HCT116 (cell line): ENCODE data around the gene ATF5. TPM values are rescaled to one million over a fixed set of nuclear protein-coding genes. Genes with fewer than 3 reads are reported as not detected.

ENCODE experiments used
- ATAC-seq: fragments of 200-7000 bp; cut with Tn5 transposase; 2 replicates; pipeline ENCODE4 v1.9.1; 2020; ENCODE audit warnings: mild to moderate bottlenecking, moderate library complexity
- BruUV-seq: library from RNA; stranded (reverse); fragments of 400-500 nt; replicated peaks from 2 replicates; lab custom pipeline; 2021; lab: Mats Ljungman, UMichigan
- CTCF ChIA-PET: fragments of 300-600 bp; sonication (Branson Sonifier 250); formaldehyde crosslinking; loops from one replicate; lab custom pipeline; 2021; ENCODE audit warnings: antibody characterized with exemption; lab: Charles Lee
- POLR2A ChIA-PET: fragments of 300-600, 350-600 bp; sonication (Branson Sonifier 250); formaldehyde crosslinking; loops from one replicate; lab custom pipeline; 2021; ENCODE audit warnings: antibody characterized with exemption; lab: Charles Lee
- RAD21 ChIA-PET, 2 experiments: fragments of 300-600 bp; sonication (Branson Sonifier 250); formaldehyde crosslinking; loops; one replicate each; lab custom pipeline; 2023; ENCODE audit warnings: low total read pairs in 2 of 2; ENCODE audit not compliant: uncharacterized antibody in 2 of 2, unreplicated experiment in 2 of 2, low non-redundant PET in 1 of 2; lab: Charles Lee
- DNase-seq: peaks from one replicate; pipeline ENCODE4 v3.0.0-alpha.2; 2010; ENCODE audit warnings: low read depth, low spot score
- H2AFZ ChIP-seq: fragments of 200-600 bp; shearing (Covaris generic), sonication (generic); 2 replicates; pipeline ENCODE4 v1.6.1; 2017; ENCODE audit warnings: low read depth, mixed run types, mixed read lengths, antibody characterized with exemption, low read length; ENCODE audit not compliant: poor library complexity, severe bottlenecking
- H3K27ac ChIP-seq: 2 replicates; pipeline ENCODE4 v1.5.1; 2012; ENCODE audit warnings: low read depth, low read length
- H3K27me3 ChIP-seq: fragments of 200-600 bp; sonication (generic); 2 replicates; pipeline ENCODE4 v1.6.1; 2016; ENCODE audit warnings: mixed run types, low read length, mixed read lengths; ENCODE audit not compliant: insufficient read depth
- H3K36me3 ChIP-seq, 2 experiments: fragments of 200-500 bp in 1 of 2; fragments of 200-600 bp in 1 of 2; sonication (Bioruptor generic) in 1 of 2; sonication (generic) in 1 of 2; 2 replicates each; pipeline versions ENCODE4 v1.5.1 to v1.6.1; 2014 to 2016; ENCODE audit warnings: low read length in 2 of 2, inconsistent platforms in 1 of 2, mixed read lengths in 1 of 2, mixed run types in 1 of 2; ENCODE audit not compliant: insufficient read depth in 2 of 2, control insufficient read depth in 1 of 2
- H3K4me1 ChIP-seq, 2 experiments: fragments of 200-600 bp in 1 of 2; sonication (generic) in 1 of 2; 2 replicates each; pipeline versions ENCODE4 v1.5.1 to v1.6.1; 2012 to 2017; ENCODE audit warnings: low read length in 2 of 2, inconsistent platforms in 1 of 2, mild to moderate bottlenecking in 1 of 2, mixed read lengths in 1 of 2, mixed run types in 1 of 2, moderate library complexity in 1 of 2; ENCODE audit not compliant: insufficient read depth in 2 of 2, control insufficient read depth in 1 of 2
- H3K4me2 ChIP-seq: fragments of 200-600 bp; sonication (generic); 2 replicates; pipeline ENCODE4 v1.6.1; 2017; ENCODE audit warnings: mixed run types, low read length, mixed read lengths
- H3K4me3 ChIP-seq, 2 experiments: fragments of 200-600 bp in 1 of 2; sonication (generic) in 1 of 2; replicated peaks in 1 of 2; 2 replicates each; pipeline ENCODE4 v1.5.1; 2011 to 2016; ENCODE audit warnings: low read length in 2 of 2, control low read depth in 1 of 2, low read depth in 1 of 2, mild to moderate bottlenecking in 1 of 2, mixed read lengths in 1 of 2, mixed run types in 1 of 2
- H3K79me2 ChIP-seq: fragments of 200-600 bp; sonication (generic); 2 replicates; pipeline ENCODE4 v1.6.1; 2017; ENCODE audit warnings: mild to moderate bottlenecking, mixed run types, low read length, moderate library complexity, mixed read lengths; ENCODE audit not compliant: insufficient read depth
- H3K9ac ChIP-seq: fragments of 200-600 bp; sonication (generic); 2 replicates; pipeline ENCODE4 v1.6.1; 2016; ENCODE audit warnings: low read length, mixed read lengths
- H3K9me2 ChIP-seq: fragments of 200-600 bp; sonication (generic), shearing (Covaris generic); 2 replicates; pipeline ENCODE4 v1.6.1; 2017; ENCODE audit warnings: mixed run types, mild to moderate bottlenecking, moderate library complexity; ENCODE audit not compliant: insufficient read depth
- H3K9me3 ChIP-seq, 2 experiments: fragments of 200-500 bp in 1 of 2; fragments of 200-600 bp in 1 of 2; sonication (Bioruptor generic) in 1 of 2; sonication (generic) in 1 of 2; 2 replicates each; pipeline ENCODE4 v1.6.1; 2014 to 2017; ENCODE audit warnings: low read length in 2 of 2, mixed read lengths in 2 of 2, inconsistent platforms in 1 of 2, low read depth in 1 of 2, mild to moderate bottlenecking in 1 of 2, mixed run types in 1 of 2, moderate library complexity in 1 of 2; ENCODE audit not compliant: control insufficient read depth in 1 of 2, insufficient read depth in 1 of 2
- H4K20me1 ChIP-seq: fragments of 200-600 bp; sonication (generic), shearing (Covaris generic); 2 replicates; pipeline ENCODE4 v1.6.1; 2017; ENCODE audit warnings: mixed run types, mild to moderate bottlenecking, moderate library complexity; ENCODE audit not compliant: insufficient read depth
- ATF3 ChIP-seq: IDR thresholded peaks from 2 replicates; pipeline ENCODE4 v1.6.1; 2012
- POLR2A ChIP-seq: IDR thresholded peaks from 2 replicates; pipeline ENCODE4 v1.7.0; 2011; ENCODE audit warnings: borderline replicate concordance; ENCODE audit not compliant: insufficient read depth, insufficient read length; ENCODE audit errors: extremely low read depth
- RAD21 ChIP-seq: IDR thresholded peaks from 2 replicates; pipeline ENCODE4 v1.6.1; 2012; ENCODE audit warnings: low read depth, mild to moderate bottlenecking
- SP1 ChIP-seq: IDR thresholded peaks from 2 replicates; pipeline ENCODE4 v1.6.1; 2012; ENCODE audit warnings: low read depth
- YY1 ChIP-seq: IDR thresholded peaks from 2 replicates; pipeline ENCODE4 v1.6.1; 2011; ENCODE audit warnings: low read length, low read depth, moderate library complexity, mild to moderate bottlenecking; ENCODE audit not compliant: insufficient replicate concordance; ENCODE audit errors: extremely low read depth
- ZBTB33 ChIP-seq: IDR thresholded peaks from 2 replicates; pipeline ENCODE4 v1.6.1; 2011; ENCODE audit warnings: mild to moderate bottlenecking, low read length, moderate library complexity; ENCODE audit not compliant: insufficient replicate concordance; ENCODE audit errors: extremely low read depth
- ZFX ChIP-seq: fragments of 450-650 bp; IDR thresholded peaks from 2 replicates; pipeline ENCODE4 v1.6.1; 2017
- ZNF274 ChIP-seq: fragments of 200-500 bp; sonication (Bioruptor generic); IDR thresholded peaks from 2 replicates; pipeline ENCODE4 v1.6.1; 2014; ENCODE audit warnings: mild to moderate bottlenecking, low read depth, low read length, inconsistent platforms
- intact Hi-C: fragments of 100-400 bp; cut with micrococcal nuclease; formaldehyde crosslinking; loops from 2 replicates; pipeline ENCODE4 v1.10.0; 2022
- total RNA-seq: library from RNA; stranded (reverse); gene quantifications from one replicate; pipeline ENCODE4 v1.2.1, GENCODE V29; 2021; ENCODE audit not compliant: unreplicated experiment
- TF ChIP-seq, protein P1 (sequence below): IDR thresholded peaks from 2 replicates; pipeline ENCODE4 v1.6.1; 2012; ENCODE audit warnings: low read depth

ATF5 gene
- total RNA-seq, 1 experiment from 2014 or later, result 28.2 TPM

DNA sequence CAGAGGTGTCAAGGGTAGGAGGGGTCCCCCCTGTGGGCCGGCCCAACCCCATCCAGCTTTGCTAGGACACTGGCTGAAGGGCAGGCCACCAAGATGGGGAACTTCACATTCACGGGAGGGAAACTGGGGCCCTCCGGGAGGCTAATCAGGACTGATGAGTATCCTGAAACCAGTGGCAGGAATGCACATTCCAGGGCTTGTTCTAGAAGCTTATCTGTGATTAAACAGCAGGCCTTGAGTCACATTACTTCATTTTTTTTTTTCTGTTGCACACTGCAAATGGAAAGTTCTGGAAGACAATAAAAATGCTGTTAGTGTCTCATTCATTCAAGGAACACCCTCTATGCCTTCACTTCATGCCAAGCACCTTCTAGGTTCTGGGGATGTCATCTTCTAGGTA is 47.5 kb downstream of the ATF5 start:
- TF ChIP-seq, protein P1, sequence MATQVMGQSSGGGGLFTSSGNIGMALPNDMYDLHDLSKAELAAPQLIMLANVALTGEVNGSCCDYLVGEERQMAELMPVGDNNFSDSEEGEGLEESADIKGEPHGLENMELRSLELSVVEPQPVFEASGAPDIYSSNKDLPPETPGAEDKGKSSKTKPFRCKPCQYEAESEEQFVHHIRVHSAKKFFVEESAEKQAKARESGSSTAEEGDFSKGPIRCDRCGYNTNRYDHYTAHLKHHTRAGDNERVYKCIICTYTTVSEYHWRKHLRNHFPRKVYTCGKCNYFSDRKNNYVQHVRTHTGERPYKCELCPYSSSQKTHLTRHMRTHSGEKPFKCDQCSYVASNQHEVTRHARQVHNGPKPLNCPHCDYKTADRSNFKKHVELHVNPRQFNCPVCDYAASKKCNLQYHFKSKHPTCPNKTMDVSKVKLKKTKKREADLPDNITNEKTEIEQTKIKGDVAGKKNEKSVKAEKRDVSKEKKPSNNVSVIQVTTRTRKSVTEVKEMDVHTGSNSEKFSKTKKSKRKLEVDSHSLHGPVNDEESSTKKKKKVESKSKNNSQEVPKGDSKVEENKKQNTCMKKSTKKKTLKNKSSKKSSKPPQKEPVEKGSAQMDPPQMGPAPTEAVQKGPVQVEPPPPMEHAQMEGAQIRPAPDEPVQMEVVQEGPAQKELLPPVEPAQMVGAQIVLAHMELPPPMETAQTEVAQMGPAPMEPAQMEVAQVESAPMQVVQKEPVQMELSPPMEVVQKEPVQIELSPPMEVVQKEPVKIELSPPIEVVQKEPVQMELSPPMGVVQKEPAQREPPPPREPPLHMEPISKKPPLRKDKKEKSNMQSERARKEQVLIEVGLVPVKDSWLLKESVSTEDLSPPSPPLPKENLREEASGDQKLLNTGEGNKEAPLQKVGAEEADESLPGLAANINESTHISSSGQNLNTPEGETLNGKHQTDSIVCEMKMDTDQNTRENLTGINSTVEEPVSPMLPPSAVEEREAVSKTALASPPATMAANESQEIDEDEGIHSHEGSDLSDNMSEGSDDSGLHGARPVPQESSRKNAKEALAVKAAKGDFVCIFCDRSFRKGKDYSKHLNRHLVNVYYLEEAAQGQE, result no peak
- no peak for TF ChIP-seq SP1
- no peak for TF ChIP-seq ZFX
- TF ChIP-seq ZNF274, result no peak
- no peak for TF ChIP-seq RAD21
- TF ChIP-seq POLR2A, result no peak
- no peak for TF ChIP-seq ZBTB33
- no peak for TF ChIP-seq YY1
- no peak for TF ChIP-seq ATF3
- POLR2A ChIA-PET, result no interaction called here

More for the DNA sequence above, 47.5 kb downstream of the ATF5 start:
- Histone ChIP-seq H3K9ac (no peak overlapping the region), H4K20me1 (no peaks in the 10 kb centered on the region), H3K27me3 (no peaks in the 10 kb centered on the region), H3K36me3 (no peaks in the 10 kb centered on the region; a peak in 1 of 4 replicates), H2AFZ (no peak overlapping the region), H3K9me3 (no peaks in the 10 kb centered on the region), H3K4me1 (no peaks in the 10 kb centered on the region), H3K9me2 (no peaks in the 10 kb centered on the region), H3K4me3 (no peak overlapping the region), H3K27ac (no peak overlapping the region), H3K79me2 (no peaks in the 10 kb centered on the region), H3K4me2 (no peak overlapping the region)
- intact Hi-C loops, result no loop called here
- RAD21 ChIA-PET, result no interaction called here
- no peak for ATAC-seq
- DNase-seq, result no peak
- CTCF ChIA-PET, result no interaction called here
- no TSS peak for BruUV-seq
